CD14-positive monocyte (primary cell): Measurements from ENCODE around the gene VSIG8. TPM values are rescaled to one million over a fixed set of nuclear protein-coding genes. Genes with fewer than 3 reads are reported as not detected.

Experiments used
- DNase-seq, 3 donors: peaks; one replicate each; pipeline ENCODE4 v3.0.0-alpha.2; 2011 to 2022
- H2AFZ ChIP-seq: 2 replicates; pipeline ENCODE4 v1.6.0; 2012; ENCODE audit warnings: mild to moderate bottlenecking, low read depth, low read length, inconsistent platforms; ENCODE audit not compliant: insufficient read depth, poor library complexity, severe bottlenecking
- H3K27ac ChIP-seq, 2 donors: 1 replicate in 1 of 2; 2 replicates in 1 of 2; pipeline ENCODE4 v1.5.1; 2012 to 2013; ENCODE audit warnings: low read length in 2 of 2, control low read depth in 1 of 2, inconsistent platforms in 1 of 2, low read depth in 1 of 2, mild to moderate bottlenecking in 1 of 2
- H3K27me3 ChIP-seq, 2 donors: one replicate each; pipeline versions ENCODE4 v1.6.0 to v1.6.1; 2011 to 2013; ENCODE audit warnings: low read length in 2 of 2; ENCODE audit not compliant: control insufficient read depth in 2 of 2, insufficient read depth in 2 of 2
- H3K36me3 ChIP-seq, 2 donors: replicated peaks in 1 of 2; 1 replicate in 1 of 2; 2 replicates in 1 of 2; pipeline versions ENCODE4 v1.5.1 to v1.6.1; 2012 to 2013; ENCODE audit warnings: low read length in 2 of 2, control low read depth in 1 of 2, inconsistent platforms in 1 of 2, mild to moderate bottlenecking in 1 of 2; ENCODE audit not compliant: insufficient read depth in 2 of 2, control insufficient read depth in 1 of 2
- H3K4me1 ChIP-seq, 2 donors: 1 replicate in 1 of 2; 2 replicates in 1 of 2; pipeline versions ENCODE4 v1.5.1 to v1.6.1; 2012 to 2013; ENCODE audit warnings: low read length in 2 of 2, control low read depth in 1 of 2, inconsistent platforms in 1 of 2, mild to moderate bottlenecking in 1 of 2, moderate library complexity in 1 of 2; ENCODE audit not compliant: insufficient read depth in 2 of 2, control insufficient read depth in 1 of 2
- H3K4me2 ChIP-seq: replicated peaks from 2 replicates; pipeline ENCODE3; 2012; ENCODE audit warnings: low read length, moderate library complexity, mild to moderate bottlenecking; ENCODE audit not compliant: poor library complexity, severe bottlenecking; ENCODE audit errors: extremely low read depth
- H3K4me3 ChIP-seq, 3 experiments: fragments of 200-600 bp in 1 of 3; sonication (generic) in 1 of 3; replicated peaks in 1 of 3; 1 replicate in 2 of 3; 2 replicates in 1 of 3; pipeline ENCODE4 v1.5.1; 2011 to 2013; ENCODE audit warnings: low read length in 3 of 3, mild to moderate bottlenecking in 3 of 3, control low read depth in 2 of 3, low read depth in 2 of 3, inconsistent platforms in 1 of 3, moderate library complexity in 1 of 3
- H3K79me2 ChIP-seq: 2 replicates; pipeline ENCODE4 v1.6.0; 2012; ENCODE audit warnings: mild to moderate bottlenecking, control low read depth, inconsistent platforms, low read length, moderate library complexity; ENCODE audit not compliant: insufficient read depth
- H3K9ac ChIP-seq: 2 replicates; pipeline ENCODE4 v1.6.0; 2017; ENCODE audit warnings: low read length, mild to moderate bottlenecking; ENCODE audit not compliant: insufficient read depth, poor library complexity, severe bottlenecking
- H3K9me3 ChIP-seq, 2 donors: replicated peaks in 1 of 2; 1 replicate in 1 of 2; 2 replicates in 1 of 2; pipeline versions ENCODE4 v1.5.1 to v1.6.1; 2012 to 2013; ENCODE audit warnings: low read length in 2 of 2, control low read depth in 1 of 2; ENCODE audit not compliant: control insufficient read depth in 1 of 2, insufficient read depth in 1 of 2
- H4K20me1 ChIP-seq: 2 replicates; pipeline ENCODE4 v1.6.0; 2012; ENCODE audit warnings: mild to moderate bottlenecking, low read length, control low read depth, moderate library complexity; ENCODE audit not compliant: insufficient read depth
- H3K27ac Mint-ChIP-seq, 7 donors: one replicate each; pipeline ENCODE4 v1.8.0; 2020; ENCODE audit warnings: mild to moderate bottlenecking in 7 of 7, mixed read lengths in 7 of 7, moderate library complexity in 6 of 7, inconsistent platforms in 2 of 7
- H3K27me3 Mint-ChIP-seq, 3 donors: one replicate each; pipeline ENCODE4 v1.8.0; 2021 to 2022; ENCODE audit warnings: low read depth in 3 of 3, mild to moderate bottlenecking in 3 of 3, mixed read lengths in 3 of 3, moderate library complexity in 3 of 3, inconsistent platforms in 1 of 3
- H3K36me3 Mint-ChIP-seq, 2 donors: one replicate each; pipeline ENCODE4 v1.8.0; 2020; ENCODE audit warnings: mixed read lengths in 2 of 2, inconsistent platforms in 1 of 2, mild to moderate bottlenecking in 1 of 2
- H3K4me1 Mint-ChIP-seq: one replicate; pipeline ENCODE4 v1.8.0; 2020; ENCODE audit warnings: mild to moderate bottlenecking, mixed read lengths
- H3K4me3 Mint-ChIP-seq, 2 donors: one replicate each; pipeline ENCODE4 v1.8.0; 2020; ENCODE audit warnings: mild to moderate bottlenecking in 2 of 2, mixed read lengths in 2 of 2, moderate library complexity in 1 of 2
- H3K9me3 Mint-ChIP-seq, 7 donors: one replicate each; pipeline ENCODE4 v1.8.0; 2020 to 2022; ENCODE audit warnings: mixed read lengths in 7 of 7, mild to moderate bottlenecking in 6 of 7, moderate library complexity in 6 of 7, inconsistent platforms in 2 of 7
- WGBS: methylation state at CpG from one replicate; pipeline ENCODE4 v1.1.5; 2013; ENCODE audit warnings: missing lambda C conversion rate; ENCODE audit not compliant: insufficient coverage; 5-methylcytosine and 5-hydroxymethylcytosine counted together
- intact Hi-C, 2 donors: fragments of 100-400 bp; cut with micrococcal nuclease; formaldehyde crosslinking; loops; one replicate each; pipeline versions ENCODE4 v1.15.0 to v1.15.1; 2023
- polyA plus RNA-seq, 3 donors: library from polyadenylated mRNA; depleted of rRNA in 1 of 3; unstranded in 2 of 3; stranded (reverse) in 1 of 3; fragments of 300-500 nt in 2 of 3; fragments of >200 nt in 1 of 3; fragmentation: Illumina TruSeq in 2 of 3; gene quantifications; 1 replicate in 2 of 3; 2 replicates in 1 of 3; pipeline ENCODE4 v1.2.3, GENCODE V29; 2012 to 2021
- TF ChIP-seq, protein P1 (sequence below): fragments of 200-600 bp; IDR thresholded peaks from one replicate; pipeline ENCODE4 v1.8.0; 2022; ENCODE audit warnings: antibody characterized with exemption, mild to moderate bottlenecking

VSIG8 gene
- polyA plus RNA-seq, 3 donors, result 0.04 TPM; not detected in 2

DNA sequence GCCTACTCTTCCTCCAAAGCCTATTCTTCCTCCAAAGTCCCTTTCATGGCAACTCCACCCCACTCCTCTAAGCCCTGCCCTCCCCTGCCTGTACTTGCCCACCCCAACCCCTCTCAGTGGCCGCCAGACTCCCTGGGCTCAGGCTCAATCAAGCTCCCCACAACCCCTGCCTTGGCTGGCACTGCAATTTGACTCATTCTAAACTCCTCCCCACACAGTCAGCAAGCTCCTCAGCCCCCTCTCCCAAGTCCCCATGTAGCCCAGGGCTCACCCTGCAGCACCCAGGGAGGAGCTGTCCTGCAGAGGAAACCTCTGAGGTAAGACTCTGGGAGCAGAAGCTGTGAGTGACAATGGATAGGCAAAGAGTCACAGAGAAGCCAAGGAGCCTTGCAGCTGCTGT, 3.6 kb upstream of the VSIG8 start:
- Mint-ChIP-seq H3K9me3 (no peaks in the 10 kb centered on the region), H3K4me1 (peaks cover 12% of the 10 kb centered on the region), H3K27me3 (peaks cover 9 to 12% (median 11%) of the 10 kb centered on the region in 3 donors), H3K4me3 (peak overlapping the region in 1 of 2 donors; percentile 27), H3K36me3 (no peaks in the 10 kb centered on the region), H3K27ac (peak overlapping the region in 2 of 7 donors; percentile 2 to 14)
- Histone ChIP-seq H2AFZ (no peak overlapping the region), H3K4me2 (no peak overlapping the region), H3K9ac (no peak overlapping the region), H3K4me1 (peaks cover 11 to 13% of the 10 kb centered on the region in 2 donors), H3K27me3 (no peaks in the 10 kb centered on the region), H3K9me3 (no peaks in the 10 kb centered on the region), H4K20me1 (no peaks in the 10 kb centered on the region), H3K36me3 (no peaks in the 10 kb centered on the region), H3K27ac (no peak overlapping the region), H3K79me2 (no peaks in the 10 kb centered on the region), H3K4me3 (no peak overlapping the region)
- no peak for DNase-seq
- WGBS, result 89% methylated on average over 1 of the region's 1 CpG
- TF ChIP-seq, protein P1, sequence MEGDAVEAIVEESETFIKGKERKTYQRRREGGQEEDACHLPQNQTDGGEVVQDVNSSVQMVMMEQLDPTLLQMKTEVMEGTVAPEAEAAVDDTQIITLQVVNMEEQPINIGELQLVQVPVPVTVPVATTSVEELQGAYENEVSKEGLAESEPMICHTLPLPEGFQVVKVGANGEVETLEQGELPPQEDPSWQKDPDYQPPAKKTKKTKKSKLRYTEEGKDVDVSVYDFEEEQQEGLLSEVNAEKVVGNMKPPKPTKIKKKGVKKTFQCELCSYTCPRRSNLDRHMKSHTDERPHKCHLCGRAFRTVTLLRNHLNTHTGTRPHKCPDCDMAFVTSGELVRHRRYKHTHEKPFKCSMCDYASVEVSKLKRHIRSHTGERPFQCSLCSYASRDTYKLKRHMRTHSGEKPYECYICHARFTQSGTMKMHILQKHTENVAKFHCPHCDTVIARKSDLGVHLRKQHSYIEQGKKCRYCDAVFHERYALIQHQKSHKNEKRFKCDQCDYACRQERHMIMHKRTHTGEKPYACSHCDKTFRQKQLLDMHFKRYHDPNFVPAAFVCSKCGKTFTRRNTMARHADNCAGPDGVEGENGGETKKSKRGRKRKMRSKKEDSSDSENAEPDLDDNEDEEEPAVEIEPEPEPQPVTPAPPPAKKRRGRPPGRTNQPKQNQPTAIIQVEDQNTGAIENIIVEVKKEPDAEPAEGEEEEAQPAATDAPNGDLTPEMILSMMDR, result no peak
- intact Hi-C loops, result no loop called here

DNA sequence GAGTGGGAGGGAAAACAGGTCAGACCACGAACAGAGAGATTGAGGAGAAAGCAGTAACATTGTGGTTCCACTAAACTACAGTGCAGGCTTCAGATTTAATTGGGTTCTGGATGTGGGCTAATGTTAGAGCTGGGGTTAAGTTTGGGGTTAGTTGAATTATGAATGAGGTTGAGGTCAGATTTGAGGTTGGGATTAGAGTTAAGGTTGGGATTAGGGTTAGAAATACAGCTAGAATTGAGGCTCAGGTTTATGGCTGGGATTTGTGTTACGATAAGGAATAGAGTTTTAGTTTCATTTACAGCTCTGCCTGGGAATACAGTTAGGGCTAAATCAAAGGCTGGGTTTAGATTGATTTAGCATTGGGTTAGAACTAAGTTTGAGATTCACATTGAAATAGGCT, 1.8 kb upstream of the VSIG8 start:
- H3K27ac Mint-ChIP-seq, result no peak overlapping the region
- DNase-seq, result no peak
- H3K4me1 Mint-ChIP-seq, result peaks cover 6% of the 10 kb centered on the region
- intact Hi-C loops, result no loop called here
- H3K36me3 ChIP-seq, result no peaks in the 10 kb centered on the region
- H3K4me3 ChIP-seq, result no peak overlapping the region
- TF ChIP-seq, protein P1, result no peak
- H3K27ac ChIP-seq, result no peak overlapping the region
- no peaks in the 10 kb centered on the region for H3K36me3 Mint-ChIP-seq
- no peaks in the 10 kb centered on the region for H3K9me3 ChIP-seq
- H3K4me1 ChIP-seq, result peaks cover 5% of the 10 kb centered on the region in 2 donors
- no peaks in the 10 kb centered on the region for H3K79me2 ChIP-seq
- no peaks in the 10 kb centered on the region for H3K9me3 Mint-ChIP-seq
- no peak overlapping the region for H3K4me3 Mint-ChIP-seq
- 96% methylated on average over 2 of the region's 2 CpGs for WGBS
- H3K4me2 ChIP-seq, result no peak overlapping the region
- H3K9ac ChIP-seq, result no peak overlapping the region
- no peak overlapping the region for H2AFZ ChIP-seq
- H4K20me1 ChIP-seq, result no peaks in the 10 kb centered on the region
- H3K27me3 Mint-ChIP-seq, result peaks cover 10 to 12% (median 11%) of the 10 kb centered on the region in 3 donors
- peaks cover 0 to 2% of the 10 kb centered on the region in 2 donors for H3K27me3 ChIP-seq
